Measurements from ENCODE around the gene PDLIM1.

The PDLIM1 gene

GRCh38 chr10:95253686-95254085, 37.1 kb downstream of the PDLIM1 start:
- Histone ChIP-seq H3K9me3 (replicated peaks; ENCODE audit: insufficient read depth, low read length) (no peaks in the 10 kb centered on the region), H3K36me3 (replicated peaks; ENCODE audit: insufficient read depth, low read length) (0 out of 2 replicates have a peak, but pooled peaks cover 6% of the 10 kb centered on the region), H3K9me2 (replicated peaks; ENCODE audit: insufficient read depth, low read length) (no peaks in the 10 kb centered on the region), H3K4me1 (ENCODE audit: low read length) (no peaks in the 10 kb centered on the region), H3K79me2 (ENCODE audit: low read length) (peaks cover 85% of the 10 kb centered on the region), H3F3A (ENCODE audit: insufficient read depth, low read length) (no peaks in the 10 kb centered on the region), H3K27me3 (replicated peaks; ENCODE audit: insufficient read depth, low read length) (no peaks in the 10 kb centered on the region), H3K27ac (ENCODE audit: low read length) (no peak overlapping the region), H3K4me3 (ENCODE audit: low read length) (no peak overlapping the region), H4K20me1 (ENCODE audit: insufficient read depth, low read length) (no peaks in the 10 kb centered on the region), H3K9ac (ENCODE audit: low read length) (no peak overlapping the region), H2AFZ (ENCODE audit: low read length) (no peak overlapping the region), H3K4me2 (ENCODE audit: low read depth, low read length) (no peak overlapping the region)
- TF ChIP-seq, protein P1, sequence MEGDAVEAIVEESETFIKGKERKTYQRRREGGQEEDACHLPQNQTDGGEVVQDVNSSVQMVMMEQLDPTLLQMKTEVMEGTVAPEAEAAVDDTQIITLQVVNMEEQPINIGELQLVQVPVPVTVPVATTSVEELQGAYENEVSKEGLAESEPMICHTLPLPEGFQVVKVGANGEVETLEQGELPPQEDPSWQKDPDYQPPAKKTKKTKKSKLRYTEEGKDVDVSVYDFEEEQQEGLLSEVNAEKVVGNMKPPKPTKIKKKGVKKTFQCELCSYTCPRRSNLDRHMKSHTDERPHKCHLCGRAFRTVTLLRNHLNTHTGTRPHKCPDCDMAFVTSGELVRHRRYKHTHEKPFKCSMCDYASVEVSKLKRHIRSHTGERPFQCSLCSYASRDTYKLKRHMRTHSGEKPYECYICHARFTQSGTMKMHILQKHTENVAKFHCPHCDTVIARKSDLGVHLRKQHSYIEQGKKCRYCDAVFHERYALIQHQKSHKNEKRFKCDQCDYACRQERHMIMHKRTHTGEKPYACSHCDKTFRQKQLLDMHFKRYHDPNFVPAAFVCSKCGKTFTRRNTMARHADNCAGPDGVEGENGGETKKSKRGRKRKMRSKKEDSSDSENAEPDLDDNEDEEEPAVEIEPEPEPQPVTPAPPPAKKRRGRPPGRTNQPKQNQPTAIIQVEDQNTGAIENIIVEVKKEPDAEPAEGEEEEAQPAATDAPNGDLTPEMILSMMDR (IDR thresholded peaks at IDR 0.05; ENCODE audit: low read length): no peak
- no peak for TF ChIP-seq EZH2phosphoT487 (IDR thresholded peaks at IDR 0.05; ENCODE audit: low read length)
- DNase-seq: no peak

- TF ChIP-seq, protein P1 (IDR thresholded peaks at IDR 0.05; ENCODE audit: low read length): no peak
- no peak for TF ChIP-seq EZH2 (optimal IDR thresholded peaks at IDR 0.05; ENCODE audit: low read depth, low read length)
- no peak for TF ChIP-seq EZH2phosphoT487 (IDR thresholded peaks at IDR 0.05; ENCODE audit: low read length)
- DNase-seq: no peak
- Histone ChIP-seq H3K79me2 (ENCODE audit: low read length) (peaks cover 81% of the 10 kb centered on the region), H3K4me3 (ENCODE audit: low read length) (no peak overlapping the region), H2AFZ (ENCODE audit: low read length) (no peak overlapping the region), H3K27ac (ENCODE audit: low read length) (no peak overlapping the region), H3K9me3 (replicated peaks; ENCODE audit: insufficient read depth, low read length) (no peaks in the 10 kb centered on the region), H3K9ac (ENCODE audit: low read length) (no peak overlapping the region), H4K20me1 (ENCODE audit: insufficient read depth, low read length) (no peaks in the 10 kb centered on the region), H3K9me2 (replicated peaks; ENCODE audit: insufficient read depth, low read length) (no peaks in the 10 kb centered on the region), H3K4me2 (ENCODE audit: low read depth, low read length) (no peak overlapping the region), H3K27me3 (replicated peaks; ENCODE audit: insufficient read depth, low read length) (no peaks in the 10 kb centered on the region), H3K4me1 (ENCODE audit: low read length) (peaks cover 2% of the 10 kb centered on the region; the same call in 1 of the 2 replicates), H3K36me3 (replicated peaks; ENCODE audit: insufficient read depth, low read length) (0 out of 2 replicates have a peak, but pooled peaks cover 6% of the 10 kb centered on the region), H3F3A (ENCODE audit: insufficient read depth, low read length) (no peaks in the 10 kb centered on the region)
These were observed 37.8 kb downstream of the PDLIM1 start for GRCh38 chr10:95253007-95253406.

DNA sequence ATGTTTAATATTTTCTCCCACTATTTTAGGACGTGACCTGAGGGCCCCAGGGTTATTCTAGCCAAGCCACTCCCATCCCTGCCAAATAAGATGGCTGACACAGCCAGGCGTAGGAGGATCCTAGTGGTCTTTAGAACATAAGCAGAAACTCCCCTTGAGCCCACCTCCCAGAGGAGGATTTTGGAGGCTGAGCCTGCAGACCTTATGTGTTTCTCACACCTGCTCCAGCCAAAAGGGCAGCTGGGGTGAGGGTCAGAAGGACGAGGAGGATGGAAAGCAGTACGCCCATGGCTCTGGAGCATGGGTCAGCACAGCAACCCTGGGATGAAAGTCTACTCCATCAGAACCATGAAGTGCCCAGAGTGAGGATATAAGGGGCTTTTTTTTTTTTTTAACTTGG, 39.9 kb downstream of the PDLIM1 start:
- H3K4me2 ChIP-seq (ENCODE audit: low read depth, low read length): no peak overlapping the region
- peaks cover 65% of the 10 kb centered on the region for H3K79me2 ChIP-seq (ENCODE audit: low read length)
- no peak overlapping the region for H3K9ac ChIP-seq (ENCODE audit: low read length)
- no peaks in the 10 kb centered on the region for H4K20me1 ChIP-seq (ENCODE audit: insufficient read depth, low read length)
- no peak overlapping the region for H3K4me3 ChIP-seq (ENCODE audit: low read length)
- no peak overlapping the region for H2AFZ ChIP-seq (ENCODE audit: low read length)
- TF ChIP-seq EZH2 (optimal IDR thresholded peaks at IDR 0.05; ENCODE audit: low read depth, low read length) (no peak), EZH2phosphoT487 (IDR thresholded peaks at IDR 0.05; ENCODE audit: low read length) (no peak)
- TF ChIP-seq, protein P1 (IDR thresholded peaks at IDR 0.05; ENCODE audit: low read length): no peak
- DNase-seq: no peak
- no peaks in the 10 kb centered on the region for H3K27me3 ChIP-seq (replicated peaks; ENCODE audit: insufficient read depth, low read length)
- no peaks in the 10 kb centered on the region for H3K36me3 ChIP-seq (replicated peaks; ENCODE audit: insufficient read depth, low read length)
- H3F3A ChIP-seq (ENCODE audit: insufficient read depth, low read length): peaks cover 18% of the 10 kb centered on the region
- H3K9me2 ChIP-seq (replicated peaks; ENCODE audit: insufficient read depth, low read length): no peaks in the 10 kb centered on the region
- H3K27ac ChIP-seq (ENCODE audit: low read length): no peak overlapping the region
- H3K9me3 ChIP-seq (replicated peaks; ENCODE audit: insufficient read depth, low read length): no peaks in the 10 kb centered on the region
- peaks cover 23% of the 10 kb centered on the region for H3K4me1 ChIP-seq (ENCODE audit: low read length)
